ENCODE measurements around the gene CNTNAP2.

- no peak for TF ChIP-seq CTCF (IDR thresholded peaks at IDR 0.05)
- TF ChIP-seq EP300 (IDR thresholded peaks at IDR 0.05), result no peak
Measured at GRCh38 chr7:146736446-146737190, 620.0 kb downstream of the CNTNAP2 start.
